HUES48 (cell line): ENCODE measurements around the gene WDR89.

Source experiments
- H3K27ac ChIP-seq: one replicate; pipeline ENCODE4 v1.7.0; 2013; ENCODE audit warnings: low read depth, low read length, inconsistent platforms
- H3K27me3 ChIP-seq: 2 replicates; pipeline ENCODE4 v1.6.1; 2013; ENCODE audit warnings: mild to moderate bottlenecking, low read length; ENCODE audit not compliant: control insufficient read depth, insufficient read depth
- H3K36me3 ChIP-seq: 2 replicates; pipeline ENCODE4 v1.6.1; 2013; ENCODE audit warnings: low read length; ENCODE audit not compliant: control insufficient read depth, insufficient read depth
- H3K4me1 ChIP-seq: 2 replicates; pipeline ENCODE4 v1.6.1; 2013; ENCODE audit warnings: mild to moderate bottlenecking, low read length; ENCODE audit not compliant: control insufficient read depth, insufficient read depth
- H3K4me3 ChIP-seq: 2 replicates; pipeline ENCODE4 v1.5.1; 2013; ENCODE audit warnings: mild to moderate bottlenecking, low read depth, low read length
- H3K9ac ChIP-seq: 2 replicates; pipeline ENCODE4 v1.6.1; 2013; ENCODE audit warnings: mild to moderate bottlenecking, low read depth, low read length, moderate library complexity
- H3K9me3 ChIP-seq: 2 replicates; pipeline ENCODE4 v1.6.1; 2013; ENCODE audit warnings: low read length; ENCODE audit not compliant: control insufficient read depth, insufficient read depth

Gene WDR89

GRCh38 chr14:63641473-63642228, at the start of gene WDR89:
WDR89 (minus strand) TSS chr14:63641871; CDS start chr14:63599942, 41,929 bp downstream.
- Histone ChIP-seq H3K27ac (peak within 1 kb of the TSS; percentile 98), H3K9ac (peak within 1 kb of the TSS; percentile 92), H3K27me3 (no peaks in the 10 kb centered on the region), H3K4me1 (peaks cover 3% of the 10 kb centered on the region; the same call in 1 of the 2 replicates), H3K4me3 (peak within 1 kb of the TSS; percentile 93), H3K36me3 (peaks cover 16% of the 10 kb centered on the region), H3K9me3 (no peaks in the 10 kb centered on the region)

- Histone ChIP-seq H3K4me1 (no peaks in the 10 kb centered on the region), H3K4me3 (no peak overlapping the region), H3K9ac (no peak overlapping the region), H3K9me3 (no peaks in the 10 kb centered on the region), H3K27me3 (no peaks in the 10 kb centered on the region), H3K27ac (no peak overlapping the region), H3K36me3 (no peaks in the 10 kb centered on the region)
Observed at GRCh38 chr14:63689132-63689531, 47.5 kb upstream of the WDR89 start.

- Histone ChIP-seq H3K27me3 (no peaks in the 10 kb centered on the region), H3K4me1 (no peaks in the 10 kb centered on the region), H3K27ac (no peak overlapping the region), H3K4me3 (no peak overlapping the region), H3K9ac (no peak overlapping the region), H3K9me3 (no peaks in the 10 kb centered on the region), H3K36me3 (no peaks in the 10 kb centered on the region)
Observed at GRCh38 chr14:63686926-63687325, 45.3 kb upstream of the WDR89 start.

GRCh38 chr14:63685401-63685800, 43.7 kb upstream of the WDR89 start:
- Histone ChIP-seq H3K9me3 (no peaks in the 10 kb centered on the region), H3K4me1 (no peaks in the 10 kb centered on the region), H3K27me3 (no peaks in the 10 kb centered on the region), H3K36me3 (no peaks in the 10 kb centered on the region), H3K27ac (no peak overlapping the region), H3K9ac (no peak overlapping the region), H3K4me3 (no peak overlapping the region)

- no peak overlapping the region for H3K4me3 ChIP-seq
- no peak overlapping the region for H3K27ac ChIP-seq
- no peaks in the 10 kb centered on the region for H3K36me3 ChIP-seq
- no peaks in the 10 kb centered on the region for H3K9me3 ChIP-seq
- H3K9ac ChIP-seq: no peak overlapping the region
- H3K27me3 ChIP-seq: no peaks in the 10 kb centered on the region
- no peaks in the 10 kb centered on the region for H3K4me1 ChIP-seq
Observed at GRCh38 chr14:63682727-63683593, 41.3 kb upstream of the WDR89 start.

GRCh38 chr14:63678536-63678935, 36.9 kb upstream of the WDR89 start:
- Histone ChIP-seq H3K27ac (no peak overlapping the region), H3K4me3 (no peak overlapping the region), H3K4me1 (no peaks in the 10 kb centered on the region), H3K9me3 (no peaks in the 10 kb centered on the region), H3K9ac (no peak overlapping the region), H3K36me3 (no peaks in the 10 kb centered on the region), H3K27me3 (no peaks in the 10 kb centered on the region)

- Histone ChIP-seq H3K9ac (no peak overlapping the region), H3K27me3 (no peaks in the 10 kb centered on the region), H3K4me1 (no peaks in the 10 kb centered on the region), H3K4me3 (no peak overlapping the region), H3K36me3 (no peaks in the 10 kb centered on the region), H3K9me3 (no peaks in the 10 kb centered on the region), H3K27ac (peak overlapping the region; percentile 39)
Observed at GRCh38 chr14:63677891-63678379, 36.3 kb upstream of the WDR89 start.

GRCh38 chr14:63676615-63677014, 34.9 kb upstream of the WDR89 start:
- Histone ChIP-seq H3K27me3 (no peaks in the 10 kb centered on the region), H3K9ac (no peak overlapping the region), H3K36me3 (no peaks in the 10 kb centered on the region), H3K9me3 (no peaks in the 10 kb centered on the region), H3K4me3 (no peak overlapping the region), H3K4me1 (no peaks in the 10 kb centered on the region), H3K27ac (no peak overlapping the region)

GRCh38 chr14:63673886-63674497, 32.3 kb upstream of the WDR89 start:
- no peak overlapping the region for H3K4me3 ChIP-seq
- H3K9me3 ChIP-seq: no peaks in the 10 kb centered on the region
- no peak overlapping the region for H3K27ac ChIP-seq
- no peaks in the 10 kb centered on the region for H3K27me3 ChIP-seq
- H3K9ac ChIP-seq: no peak overlapping the region
- no peaks in the 10 kb centered on the region for H3K4me1 ChIP-seq
- H3K36me3 ChIP-seq: no peaks in the 10 kb centered on the region

- Histone ChIP-seq H3K4me3 (no peak overlapping the region), H3K9ac (no peak overlapping the region), H3K36me3 (no peaks in the 10 kb centered on the region), H3K9me3 (no peaks in the 10 kb centered on the region), H3K27ac (no peak overlapping the region), H3K4me1 (no peaks in the 10 kb centered on the region), H3K27me3 (no peaks in the 10 kb centered on the region)
Observed at GRCh38 chr14:63673255-63673654, 31.6 kb upstream of the WDR89 start.
